Aorta (tissue), 5 donors: Measurements from ENCODE around the gene AP4B1. TPM values are rescaled to one million over a fixed set of nuclear protein-coding genes. Genes with fewer than 3 reads are reported as not detected.

Experiments
- ATAC-seq: fragments of 200-7000 bp; cut with Tn5 transposase; one replicate; pipeline ENCODE4 v1.9.1; 2022; ENCODE audit warnings: moderate library complexity; ENCODE audit not compliant: low FRiP score
- DNase-seq, 2 donors: peaks; one replicate each; pipeline ENCODE4 v3.0.0-alpha.2; 2020
- H3K27ac ChIP-seq, 2 donors: one replicate each; pipeline ENCODE4 v1.5.1; 2013; ENCODE audit warnings: low read length in 2 of 2, mild to moderate bottlenecking in 2 of 2, moderate library complexity in 2 of 2, control low read depth in 1 of 2, inconsistent platforms in 1 of 2, low read depth in 1 of 2
- H3K27me3 ChIP-seq, 2 donors: one replicate each; pipeline ENCODE4 v1.6.1; 2013; ENCODE audit warnings: control low read depth in 1 of 2, low read length in 1 of 2, mild to moderate bottlenecking in 1 of 2, moderate library complexity in 1 of 2; ENCODE audit not compliant: insufficient read depth in 2 of 2, control insufficient read depth in 1 of 2
- H3K36me3 ChIP-seq, 2 donors: one replicate each; pipeline ENCODE4 v1.6.1; 2013; ENCODE audit warnings: control low read depth in 1 of 2, low read length in 1 of 2, mild to moderate bottlenecking in 1 of 2; ENCODE audit not compliant: insufficient read depth in 2 of 2, control insufficient read depth in 1 of 2
- H3K4me1 ChIP-seq, 2 donors: one replicate each; pipeline ENCODE4 v1.6.1; 2013; ENCODE audit warnings: low read length in 2 of 2, control low read depth in 1 of 2, mild to moderate bottlenecking in 1 of 2, moderate library complexity in 1 of 2; ENCODE audit not compliant: insufficient read depth in 2 of 2, control insufficient read depth in 1 of 2
- H3K4me3 ChIP-seq, 2 donors: one replicate each; pipeline ENCODE4 v1.5.1; 2013; ENCODE audit warnings: low read length in 2 of 2, control low read depth in 1 of 2, mild to moderate bottlenecking in 1 of 2
- H3K9me3 ChIP-seq: one replicate; pipeline ENCODE4 v1.6.1; 2013; ENCODE audit warnings: mild to moderate bottlenecking, low read length; ENCODE audit not compliant: control insufficient read depth
- WGBS, 2 donors: extraction: QIAGEN DNeasy Blood & Tissue Kit; methylation state at CpG; one replicate each; pipeline ENCODE4 v1.1.7; 2013; 5-methylcytosine and 5-hydroxymethylcytosine counted together
- intact Hi-C, 2 donors: fragments of 100-400 bp; cut with DNase I; formaldehyde crosslinking; loops; one replicate each; pipeline versions ENCODE4 v1.14.2 to v1.15.0; 2022
- polyA plus RNA-seq, 2 donors: library from polyadenylated mRNA; stranded (reverse); fragments of 200-250 nt; gene quantifications; one replicate each; pipeline ENCODE4 v1.2.3, GENCODE V29; 2013
- total RNA-seq, 2 donors: library from RNA; stranded (reverse); fragmentation: NEBNext Ultra II Directional; extraction: Animal tissue kit (Norgen Biotek cat#: 25700); gene quantifications; one replicate each; pipeline ENCODE4 v1.2.1, GENCODE V29; 2021
- donor health status: healthy with polysubstance abuse.
- donor health status: Bipolar disorder and iron deficiency.
- donor health status: DM: no; HTN: no; CAD: no.
- donor health status: DM: no; HTN: no; CAD: no.
- donor health status: DM: yes; HTN: yes; CAD: no.

AP4B1 gene
- total and polyA plus RNA-seq, 4 donors, result 8.5 to 35.4 (median 20.2) TPM

DNA sequence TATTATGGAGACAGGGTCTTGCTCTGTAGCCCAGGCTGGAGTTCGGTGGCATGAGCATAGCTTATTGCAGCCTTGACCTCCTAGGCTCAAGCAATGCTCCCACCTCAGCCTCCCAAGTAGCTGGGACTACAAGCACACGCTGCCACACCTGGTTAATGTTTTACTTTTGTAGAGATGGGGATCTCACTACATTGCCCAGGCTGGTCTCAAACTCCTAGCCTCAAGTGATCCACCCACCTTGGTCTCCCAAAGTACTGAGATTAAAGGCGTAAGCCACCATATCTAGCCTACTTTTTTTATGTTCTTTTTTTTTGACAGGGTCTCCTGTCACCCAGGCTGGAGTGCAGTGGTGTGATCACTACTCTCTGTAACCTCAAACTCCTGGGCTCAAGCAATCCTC lies 11.3 kb downstream of the AP4B1 start:
- 92 to 93% methylated on average over 3 of the region's 3 CpGs for WGBS, 2 donors
- DNase-seq (no peak), ATAC-seq (no peak)
- no peak overlapping the region for H3K4me3 ChIP-seq
- no peaks in the 10 kb centered on the region for H3K36me3 ChIP-seq
- H3K9me3 ChIP-seq, result no peaks in the 10 kb centered on the region
- H3K4me1 ChIP-seq, result no peaks in the 10 kb centered on the region
- H3K27me3 ChIP-seq, result no peaks in the 10 kb centered on the region
- intact Hi-C loops, result no loop called here
- H3K27ac ChIP-seq, result no peak overlapping the region

GRCh38 chr1:113891631-113892220 lies 12.9 kb downstream of the AP4B1 start:
- Histone ChIP-seq H3K27me3 (no peaks in the 10 kb centered on the region), H3K4me1 (no peaks in the 10 kb centered on the region), H3K9me3 (no peaks in the 10 kb centered on the region), H3K36me3 (no peaks in the 10 kb centered on the region), H3K27ac (no peak overlapping the region), H3K4me3 (no peak overlapping the region)
- WGBS, 2 donors, result 90 to 91% methylated on average over 11 of the region's 11 CpGs
- ATAC-seq (no peak), DNase-seq (no peak)
- intact Hi-C loops, result no loop called here

- DNase-seq (no peak), ATAC-seq (no peak)
- Histone ChIP-seq H3K27ac (no peak overlapping the region), H3K36me3 (no peaks in the 10 kb centered on the region), H3K4me3 (no peak overlapping the region), H3K4me1 (no peaks in the 10 kb centered on the region), H3K27me3 (no peaks in the 10 kb centered on the region), H3K9me3 (no peaks in the 10 kb centered on the region)
- WGBS, 2 donors, result 64 to 68% methylated on average over 2 of the region's 2 CpGs
- intact Hi-C loops, result no loop called here
Measured at GRCh38 chr1:113890816-113891215, 13.8 kb downstream of the AP4B1 start.

- Histone ChIP-seq H3K36me3 (no peaks in the 10 kb centered on the region), H3K9me3 (no peaks in the 10 kb centered on the region), H3K27ac (no peak within 1 kb of the TSS), H3K27me3 (no peaks in the 10 kb centered on the region), H3K4me1 (no peaks in the 10 kb centered on the region), H3K4me3 (no peak within 1 kb of the TSS)
- intact Hi-C loops, result no loop called here
- ATAC-seq (no peak), DNase-seq (no peak)
- 84 to 86% methylated on average over 6 of the region's 6 CpGs for WGBS, 2 donors
Measured at GRCh38 chr1:113887402-113888175, 17.0 kb downstream of the AP4B1 start, which contains the start of gene BCL2L15. Gene BCL2L15 (minus strand): TSS chr1:113887581. CDS start chr1:113887375, 206 bp downstream.

- H3K36me3 ChIP-seq, result no peaks in the 10 kb centered on the region
- ATAC-seq (no peak), DNase-seq (peak in 1 of 2 donors; percentile 41)
- 88 to 89% methylated on average over 17 of the region's 17 CpGs for WGBS, 2 donors
- no peaks in the 10 kb centered on the region for H3K4me1 ChIP-seq
- no peak overlapping the region for H3K4me3 ChIP-seq
- H3K27ac ChIP-seq, result no peak overlapping the region
- no peaks in the 10 kb centered on the region for H3K27me3 ChIP-seq
- intact Hi-C loops, result no loop called here
- H3K9me3 ChIP-seq, result no peaks in the 10 kb centered on the region
Measured at GRCh38 chr1:113886417-113887401, 17.9 kb downstream of the AP4B1 start.

DNA sequence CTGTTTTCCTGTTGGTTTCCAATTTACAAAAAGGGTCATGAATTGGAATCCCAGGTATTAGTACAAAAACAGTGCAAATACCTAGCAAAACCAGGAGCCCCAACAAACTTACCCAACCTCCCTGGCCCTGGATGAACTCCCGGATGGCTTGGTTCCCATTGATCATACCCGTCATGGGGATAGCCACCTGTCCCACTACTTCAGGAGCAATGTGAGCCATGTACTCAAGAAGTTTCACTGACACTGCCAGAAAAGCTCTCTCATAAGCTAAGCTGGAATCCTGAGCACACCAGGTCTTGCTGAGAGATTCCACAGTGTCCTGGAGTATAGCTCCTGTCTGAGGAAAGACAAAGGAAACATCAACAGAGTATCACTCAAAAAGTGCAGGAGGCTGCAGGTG lies 22.9 kb downstream of the AP4B1 start:
- Histone ChIP-seq H3K36me3 (peaks cover 0 to 2% of the 10 kb centered on the region in 2 donors), H3K27ac (no peak overlapping the region), H3K4me1 (no peaks in the 10 kb centered on the region), H3K9me3 (no peaks in the 10 kb centered on the region), H3K4me3 (no peak overlapping the region), H3K27me3 (no peaks in the 10 kb centered on the region)
- 82 to 89% methylated on average over 2 of the region's 2 CpGs for WGBS, 2 donors
- intact Hi-C loops, result no loop called here
- ATAC-seq, result no peak
- DNase-seq, result no peak

DNA sequence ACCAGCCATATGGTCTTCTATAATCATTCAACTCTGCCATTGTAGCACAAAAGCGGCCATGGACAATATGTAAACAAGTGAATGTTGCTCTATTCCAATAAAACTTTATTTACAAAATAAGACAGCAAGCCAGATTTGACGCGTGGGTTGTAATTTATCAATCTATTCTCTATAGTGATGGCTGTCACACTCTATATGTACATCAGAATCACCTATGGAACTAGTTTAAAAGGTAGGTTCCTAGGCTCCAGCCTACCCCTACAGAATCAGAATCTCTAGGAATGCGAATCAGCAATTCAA lies 24.9 kb downstream of the AP4B1 start:
- H3K36me3 ChIP-seq, result peaks cover 0 to 2% of the 10 kb centered on the region in 2 donors
- ATAC-seq (no peak), DNase-seq (no peak)
- H3K4me3 ChIP-seq, result no peak overlapping the region
- intact Hi-C loops, result no loop called here
- WGBS, 2 donors, result 94 to 95% methylated on average over 4 of the region's 4 CpGs
- H3K4me1 ChIP-seq, result no peaks in the 10 kb centered on the region
- no peak overlapping the region for H3K27ac ChIP-seq
- H3K27me3 ChIP-seq, result no peaks in the 10 kb centered on the region
- H3K9me3 ChIP-seq, result no peaks in the 10 kb centered on the region

GRCh38 chr1:113876176-113876575 lies 28.4 kb downstream of the AP4B1 start:
- intact Hi-C loops, result no loop called here
- no peaks in the 10 kb centered on the region for H3K4me1 ChIP-seq
- H3K27ac ChIP-seq, result no peak overlapping the region
- DNase-seq, result no peak
- H3K9me3 ChIP-seq, result no peaks in the 10 kb centered on the region
- peaks cover 0 to 2% of the 10 kb centered on the region in 2 donors for H3K36me3 ChIP-seq
- no peaks in the 10 kb centered on the region for H3K27me3 ChIP-seq
- 90 to 92% methylated on average over 5 of the region's 5 CpGs for whole genome bisulfite sequencing, 2 donors
- ATAC-seq, result no peak
- no peak overlapping the region for H3K4me3 ChIP-seq
